ENCODE measurements around the gene ELK4. TPM values are rescaled to one million over a fixed set of nuclear protein-coding genes. Genes with fewer than 3 reads are reported as not detected.

The ELK4 gene
- polyA plus RNA-seq, 2 of the 4 experiments (the other 2 are of a cell fraction) = 5.8 to 11.9 TPM

DNA sequence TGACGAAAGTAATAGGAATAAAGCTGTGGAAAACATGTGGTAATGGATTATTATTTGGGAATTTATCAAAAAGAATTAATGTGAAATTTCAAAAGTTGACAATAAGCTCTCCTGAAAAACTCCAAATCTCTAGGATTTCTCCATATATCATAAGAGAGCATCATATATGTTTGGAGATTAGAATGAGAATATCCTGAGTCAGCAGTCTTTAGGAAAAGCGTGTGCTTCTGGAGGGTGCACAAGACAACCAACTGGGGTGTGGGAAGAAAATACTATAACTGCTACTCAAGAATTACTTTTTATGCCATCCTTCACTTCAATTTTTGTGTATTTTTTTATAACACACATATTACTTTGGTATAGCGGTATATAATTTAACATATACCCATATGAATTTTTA, 19.7 kb downstream of the ELK4 start:
- no peak overlapping the region for H3K4me3 ChIP-seq
- no peak for ATAC-seq
- no peak for DNase-seq (ENCODE audit: low read depth in 1 of 2, low spot score in 1 of 2)
- no peaks in the 10 kb centered on the region for H3K9me3 ChIP-seq
- 94% methylated on average over 3 of the region's 3 CpGs for WGBS (ENCODE audit: missing lambda C conversion rate)
- no peak overlapping the region for H3K4me2 ChIP-seq
- CTCF ChIA-PET = interaction anchor here (0.6 to 3.7 kb wide), 3 partner anchors 11 to 46 kb away, joined by 3 to 20 read pairs (median 4); no protein-coding TSS in a partner anchor
- H3K4me1 ChIP-seq = peaks cover 9% of the 10 kb centered on the region
- FAIRE-seq = no peak
- no peak for TF ChIP-seq EHF (CRISPR knock-in tag; IDR thresholded peaks at IDR 0.05)
- TF ChIP-seq ESRRA (IDR thresholded peaks at IDR 0.05; ENCODE audit: borderline replicate concordance, low read length) = no peak
- TF ChIP-seq NR3C1 (IDR thresholded peaks at IDR 0.05) = no peak
- TF ChIP-seq CEBPB (IDR thresholded peaks at IDR 0.05) = no peak
- no peak for TF ChIP-seq MYC (IDR thresholded peaks at IDR 0.05; ENCODE audit: borderline replicate concordance, low read length)
- no peak for TF ChIP-seq ZSCAN20 (CRISPR knock-in tag; IDR thresholded peaks at IDR 0.05)
- peak; percentile 92 for TF ChIP-seq MAFK (IDR thresholded peaks at IDR 0.05; ENCODE audit: partially characterized antibody)
- TF ChIP-seq BHLHE40 (IDR thresholded peaks at IDR 0.05; ENCODE audit: low read depth, low read length) = no peak
- no peak for TF ChIP-seq SREBF2 (IDR thresholded peaks at IDR 0.05)
- H3K27ac ChIP-seq = no peak overlapping the region
- POLR2A ChIA-PET = no interaction called here

DNA sequence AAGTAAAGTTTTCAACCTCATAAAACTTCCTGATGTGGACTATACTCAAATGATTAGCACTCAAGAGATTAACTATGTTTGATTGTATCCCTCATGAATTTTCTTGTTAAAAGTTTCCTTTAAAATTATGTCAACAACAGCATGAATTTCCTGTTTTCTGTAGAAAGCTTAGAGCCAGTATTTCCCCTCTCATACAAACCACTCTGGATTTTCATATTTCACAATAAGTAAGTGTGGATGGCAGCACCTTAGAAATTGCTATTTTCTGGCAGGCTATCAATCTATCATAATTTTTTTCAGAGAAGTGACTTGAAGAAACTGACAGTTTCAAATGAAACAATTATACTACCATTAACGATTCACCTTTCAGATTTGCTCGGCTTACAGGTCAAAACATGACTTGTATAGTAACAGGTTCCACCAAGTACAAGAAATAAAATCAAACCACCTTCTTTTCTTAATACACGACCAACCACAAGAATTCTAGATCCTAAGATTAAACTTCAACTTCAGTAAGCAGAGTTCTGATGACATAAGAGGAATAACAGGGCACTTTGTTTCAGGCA, 20.8 kb downstream of the ELK4 start:
- TF ChIP-seq RNF2 (IDR thresholded peaks at IDR 0.05; ENCODE audit: borderline replicate concordance, low read depth) = no peak
- TF ChIP-seq, protein P1, sequence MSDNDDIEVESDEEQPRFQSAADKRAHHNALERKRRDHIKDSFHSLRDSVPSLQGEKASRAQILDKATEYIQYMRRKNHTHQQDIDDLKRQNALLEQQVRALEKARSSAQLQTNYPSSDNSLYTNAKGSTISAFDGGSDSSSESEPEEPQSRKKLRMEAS (IDR thresholded peaks at IDR 0.05) = no peak
- no peak for TF ChIP-seq EP300 (IDR thresholded peaks at IDR 0.05)
- TF ChIP-seq ESRRA (IDR thresholded peaks at IDR 0.05; ENCODE audit: borderline replicate concordance, low read length) = no peak
- no peak for TF ChIP-seq TP53 (CRISPR knock-in tag; IDR thresholded peaks at IDR 0.05)
- TF ChIP-seq HOXB5 (CRISPR knock-in tag; IDR thresholded peaks at IDR 0.05) = no peak
- no peak for TF ChIP-seq HOXB13 (CRISPR knock-in tag; IDR thresholded peaks at IDR 0.05; ENCODE audit: low read depth)
- no peak for TF ChIP-seq CBX8 (IDR thresholded peaks at IDR 0.05)
- TF ChIP-seq, protein P2, sequence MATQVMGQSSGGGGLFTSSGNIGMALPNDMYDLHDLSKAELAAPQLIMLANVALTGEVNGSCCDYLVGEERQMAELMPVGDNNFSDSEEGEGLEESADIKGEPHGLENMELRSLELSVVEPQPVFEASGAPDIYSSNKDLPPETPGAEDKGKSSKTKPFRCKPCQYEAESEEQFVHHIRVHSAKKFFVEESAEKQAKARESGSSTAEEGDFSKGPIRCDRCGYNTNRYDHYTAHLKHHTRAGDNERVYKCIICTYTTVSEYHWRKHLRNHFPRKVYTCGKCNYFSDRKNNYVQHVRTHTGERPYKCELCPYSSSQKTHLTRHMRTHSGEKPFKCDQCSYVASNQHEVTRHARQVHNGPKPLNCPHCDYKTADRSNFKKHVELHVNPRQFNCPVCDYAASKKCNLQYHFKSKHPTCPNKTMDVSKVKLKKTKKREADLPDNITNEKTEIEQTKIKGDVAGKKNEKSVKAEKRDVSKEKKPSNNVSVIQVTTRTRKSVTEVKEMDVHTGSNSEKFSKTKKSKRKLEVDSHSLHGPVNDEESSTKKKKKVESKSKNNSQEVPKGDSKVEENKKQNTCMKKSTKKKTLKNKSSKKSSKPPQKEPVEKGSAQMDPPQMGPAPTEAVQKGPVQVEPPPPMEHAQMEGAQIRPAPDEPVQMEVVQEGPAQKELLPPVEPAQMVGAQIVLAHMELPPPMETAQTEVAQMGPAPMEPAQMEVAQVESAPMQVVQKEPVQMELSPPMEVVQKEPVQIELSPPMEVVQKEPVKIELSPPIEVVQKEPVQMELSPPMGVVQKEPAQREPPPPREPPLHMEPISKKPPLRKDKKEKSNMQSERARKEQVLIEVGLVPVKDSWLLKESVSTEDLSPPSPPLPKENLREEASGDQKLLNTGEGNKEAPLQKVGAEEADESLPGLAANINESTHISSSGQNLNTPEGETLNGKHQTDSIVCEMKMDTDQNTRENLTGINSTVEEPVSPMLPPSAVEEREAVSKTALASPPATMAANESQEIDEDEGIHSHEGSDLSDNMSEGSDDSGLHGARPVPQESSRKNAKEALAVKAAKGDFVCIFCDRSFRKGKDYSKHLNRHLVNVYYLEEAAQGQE (IDR thresholded peaks at IDR 0.05) = no peak
- no peak for TF ChIP-seq ZSCAN20 (CRISPR knock-in tag; IDR thresholded peaks at IDR 0.05)
- TF ChIP-seq, protein P3, sequence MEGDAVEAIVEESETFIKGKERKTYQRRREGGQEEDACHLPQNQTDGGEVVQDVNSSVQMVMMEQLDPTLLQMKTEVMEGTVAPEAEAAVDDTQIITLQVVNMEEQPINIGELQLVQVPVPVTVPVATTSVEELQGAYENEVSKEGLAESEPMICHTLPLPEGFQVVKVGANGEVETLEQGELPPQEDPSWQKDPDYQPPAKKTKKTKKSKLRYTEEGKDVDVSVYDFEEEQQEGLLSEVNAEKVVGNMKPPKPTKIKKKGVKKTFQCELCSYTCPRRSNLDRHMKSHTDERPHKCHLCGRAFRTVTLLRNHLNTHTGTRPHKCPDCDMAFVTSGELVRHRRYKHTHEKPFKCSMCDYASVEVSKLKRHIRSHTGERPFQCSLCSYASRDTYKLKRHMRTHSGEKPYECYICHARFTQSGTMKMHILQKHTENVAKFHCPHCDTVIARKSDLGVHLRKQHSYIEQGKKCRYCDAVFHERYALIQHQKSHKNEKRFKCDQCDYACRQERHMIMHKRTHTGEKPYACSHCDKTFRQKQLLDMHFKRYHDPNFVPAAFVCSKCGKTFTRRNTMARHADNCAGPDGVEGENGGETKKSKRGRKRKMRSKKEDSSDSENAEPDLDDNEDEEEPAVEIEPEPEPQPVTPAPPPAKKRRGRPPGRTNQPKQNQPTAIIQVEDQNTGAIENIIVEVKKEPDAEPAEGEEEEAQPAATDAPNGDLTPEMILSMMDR (IDR thresholded peaks at IDR 0.05) = no peak
- TF ChIP-seq ZFP36 (IDR thresholded peaks at IDR 0.05; ENCODE audit: borderline replicate concordance, partially characterized antibody) = no peak
- TF ChIP-seq KDM1A (IDR thresholded peaks at IDR 0.05; ENCODE audit: low read depth) = no peak
- no peak for TF ChIP-seq RFX5 (IDR thresholded peaks at IDR 0.05)
- TF ChIP-seq, protein P4, sequence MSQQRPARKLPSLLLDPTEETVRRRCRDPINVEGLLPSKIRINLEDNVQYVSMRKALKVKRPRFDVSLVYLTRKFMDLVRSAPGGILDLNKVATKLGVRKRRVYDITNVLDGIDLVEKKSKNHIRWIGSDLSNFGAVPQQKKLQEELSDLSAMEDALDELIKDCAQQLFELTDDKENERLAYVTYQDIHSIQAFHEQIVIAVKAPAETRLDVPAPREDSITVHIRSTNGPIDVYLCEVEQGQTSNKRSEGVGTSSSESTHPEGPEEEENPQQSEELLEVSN (IDR thresholded peaks at IDR 0.05; ENCODE audit: borderline replicate concordance, low read depth) = no peak
- no peak for TF ChIP-seq MYC (IDR thresholded peaks at IDR 0.05; ENCODE audit: borderline replicate concordance, low read length)
- no peak for TF ChIP-seq NFE2L2 (conservative IDR thresholded peaks at IDR 0.05; ENCODE audit: low read length)
- TF ChIP-seq HDAC2 (IDR thresholded peaks at IDR 0.05) = no peak
- ATAC-seq = no peak
- Histone ChIP-seq H3K4me2 (no peak overlapping the region), H3K27ac (no peak overlapping the region), H3K4me1 (peaks cover 9% of the 10 kb centered on the region), H3K9me3 (no peaks in the 10 kb centered on the region), H3K4me3 (no peak overlapping the region)
- POLR2A ChIA-PET = no interaction called here
- WGBS (ENCODE audit: missing lambda C conversion rate) = 94% methylated on average over 3 of the region's 3 CpGs
- FAIRE-seq = no peak
- CTCF ChIA-PET = interaction anchor here (3.7 kb wide), 1 partner anchor 18 kb away, joined by 20 read pairs; no protein-coding TSS in a partner anchor
- no peak for DNase-seq (ENCODE audit: low read depth in 1 of 2, low spot score in 1 of 2)
